Endothelial cell of umbilical vein (primary cell): ENCODE measurements around the gene PANX1. TPM values are rescaled to one million over a fixed set of nuclear protein-coding genes. Genes with fewer than 3 reads are reported as not detected.

Source experiments
- BruUV-seq: library from RNA; stranded (reverse); fragments of 400-500 nt; replicated peaks from 2 replicates; lab custom pipeline; 2021; lab: Mats Ljungman, UMichigan
- CTCF ChIA-PET: fragments of 300-600, 350-600 bp; sonication (Branson Sonifier 250); formaldehyde crosslinking; loops from one replicate; lab custom pipeline; 2021; ENCODE audit warnings: antibody characterized with exemption, inconsistent platforms; lab: Charles Lee
- POLR2A ChIA-PET: fragments of 300-600, 350-600 bp; sonication (Branson Sonifier 250); formaldehyde crosslinking; loops from one replicate; lab custom pipeline; 2021; ENCODE audit warnings: antibody characterized with exemption, inconsistent platforms; lab: Charles Lee
- DNase-seq: peaks from one replicate; pipeline ENCODE4 v3.0.0-alpha.2; 2011; ENCODE audit warnings: low read depth, low spot score
- FAIRE-seq: peaks from 2 replicates; lab custom pipeline; 2011; peaks lifted over from hg19 to GRCh38; lab: Jason Lieb, UNC
- H2AFZ ChIP-seq: 2 replicates; pipeline ENCODE4 v1.6.0; 2012; ENCODE audit warnings: low read depth, low read length, control low read depth, inconsistent platforms
- H3K27ac ChIP-seq: 2 replicates; pipeline ENCODE4 v1.5.1; 2011; ENCODE audit warnings: low read depth, mild to moderate bottlenecking, control low read depth, low read length, moderate library complexity; ENCODE audit not compliant: insufficient read depth
- H3K27me3 ChIP-seq, 2 experiments: 2 replicates each; pipeline versions ENCODE4 v1.6.0 to v1.6.1; 2011; ENCODE audit warnings: low read length in 2 of 2, mixed read lengths in 1 of 2; ENCODE audit not compliant: control insufficient read depth in 2 of 2, insufficient read depth in 2 of 2
- H3K36me3 ChIP-seq, 2 experiments: 2 replicates in 1 of 2; 3 replicates in 1 of 2; pipeline ENCODE4 v1.5.1; 2011; ENCODE audit warnings: low read length in 2 of 2, mild to moderate bottlenecking in 1 of 2, moderate library complexity in 1 of 2; ENCODE audit not compliant: control insufficient read depth in 2 of 2, insufficient read depth in 2 of 2; ENCODE audit errors: extremely low read depth in 1 of 2
- H3K4me1 ChIP-seq: 3 replicates; pipeline ENCODE4 v1.5.1; 2011; ENCODE audit warnings: mild to moderate bottlenecking, low read length; ENCODE audit not compliant: control insufficient read depth, insufficient read depth; ENCODE audit errors: extremely low read depth
- H3K4me2 ChIP-seq: 2 replicates; pipeline ENCODE4 v1.6.1; 2011; ENCODE audit warnings: low read length, control low read depth, mixed read lengths; ENCODE audit not compliant: insufficient read depth
- H3K4me3 ChIP-seq, 3 experiments: fragments of 200-600 bp in 1 of 3; sonication (generic), shearing (Covaris generic) in 1 of 3; replicated peaks in 1 of 3; 2 replicates each; pipeline ENCODE4 v1.5.1; 2011 to 2016; ENCODE audit warnings: control low read depth in 3 of 3, low read length in 3 of 3, mild to moderate bottlenecking in 2 of 3, inconsistent platforms in 1 of 3, low read depth in 1 of 3, moderate library complexity in 1 of 3; ENCODE audit not compliant: insufficient read depth in 1 of 3
- H3K79me2 ChIP-seq: 2 replicates; pipeline ENCODE4 v1.6.0; 2012; ENCODE audit warnings: low read length, inconsistent platforms; ENCODE audit not compliant: control insufficient read depth, insufficient read depth
- H3K9ac ChIP-seq: replicated peaks from 2 replicates; pipeline ENCODE3; 2011; ENCODE audit warnings: low read length, control low read depth; ENCODE audit not compliant: insufficient read depth; ENCODE audit errors: extremely low read depth
- H3K9me1 ChIP-seq: replicated peaks from 3 replicates; pipeline ENCODE4 v1.6.0; 2011; ENCODE audit warnings: mild to moderate bottlenecking, low read length; ENCODE audit not compliant: control insufficient read depth, insufficient read depth; ENCODE audit errors: extremely low read depth
- H3K9me3 ChIP-seq: replicated peaks from 2 replicates; pipeline ENCODE4 v1.5.1; 2012; ENCODE audit warnings: low read length, inconsistent platforms; ENCODE audit not compliant: control insufficient read depth, insufficient read depth
- H4K20me1 ChIP-seq: replicated peaks from 2 replicates; pipeline ENCODE3; 2011; ENCODE audit warnings: mild to moderate bottlenecking, low read length; ENCODE audit not compliant: control insufficient read depth, insufficient read depth; ENCODE audit errors: extremely low read depth
- EZH2 ChIP-seq: IDR thresholded peaks from 2 replicates; pipeline ENCODE4 v1.6.1; 2012; ENCODE audit warnings: borderline replicate concordance, low read depth, mild to moderate bottlenecking, moderate library complexity, low read length, inconsistent platforms; ENCODE audit not compliant: severe bottlenecking
- FOS ChIP-seq: IDR thresholded peaks from 2 replicates; pipeline ENCODE4 v1.6.1; 2011; ENCODE audit warnings: mild to moderate bottlenecking, low read length, moderate library complexity, borderline replicate concordance; ENCODE audit not compliant: insufficient read depth
- GATA2 ChIP-seq: IDR thresholded peaks from 2 replicates; pipeline ENCODE4 v1.7.0; 2011; ENCODE audit warnings: low read depth, mild to moderate bottlenecking, moderate library complexity, mixed read lengths, low read length; ENCODE audit not compliant: insufficient read length, insufficient read depth
- POLR2A ChIP-seq: IDR thresholded peaks from 2 replicates; pipeline ENCODE4 v1.6.1; 2012; ENCODE audit warnings: low read depth, mild to moderate bottlenecking, control low read depth, low read length
- dilution Hi-C: fragments of 300-500 bp; cut with MboI; formaldehyde crosslinking; loops from one replicate; pipeline ENCODE4 v1.15.0; 2019; ENCODE audit warnings: low sequenced_read_pairs; ENCODE audit not compliant: extremely low pct_ligation_motif_present
- intact Hi-C: fragments of 100-400 bp; cut with micrococcal nuclease; formaldehyde crosslinking; loops from one replicate; pipeline ENCODE4 v1.10.0; 2022
- polyA plus RNA-seq, 4 experiments: library from polyadenylated mRNA; depleted of rRNA in 3 of 4; stranded (reverse) in 3 of 4; unstranded in 1 of 4; fragments of >200 nt; gene quantifications; 2 replicates each; pipeline versions ENCODE4 v1.2.1 to v1.2.3, GENCODE V29; 2011 to 2012; ENCODE audit warnings: missing spikeins in 1 of 4
- total RNA-seq: library from RNA; stranded (reverse); gene quantifications from 2 replicates; pipeline ENCODE4 v1.2.3, GENCODE V29; 2021
- TF ChIP-seq, protein P1 (sequence below): IDR thresholded peaks from 2 replicates; pipeline ENCODE4 v1.6.1; 2011; ENCODE audit not compliant: insufficient read depth, insufficient read length
- TF ChIP-seq, protein P2 (sequence below), 2 donors: IDR thresholded peaks; 1 replicate in 1 of 2; 2 replicates in 1 of 2; pipeline ENCODE4 v1.5.1; 2011; ENCODE audit warnings: low read length in 2 of 2, mild to moderate bottlenecking in 2 of 2, moderate library complexity in 2 of 2, control low read depth in 1 of 2, inconsistent platforms in 1 of 2, low read depth in 1 of 2; ENCODE audit not compliant: insufficient read depth in 1 of 2; ENCODE audit errors: extremely low read depth in 1 of 2

PANX1 gene
- total and polyA plus RNA-seq, 2 donors (not counting 3 experiments of a cell fraction or from before 2014, with no cell fraction given): 9.5 to 20.9 TPM

DNA sequence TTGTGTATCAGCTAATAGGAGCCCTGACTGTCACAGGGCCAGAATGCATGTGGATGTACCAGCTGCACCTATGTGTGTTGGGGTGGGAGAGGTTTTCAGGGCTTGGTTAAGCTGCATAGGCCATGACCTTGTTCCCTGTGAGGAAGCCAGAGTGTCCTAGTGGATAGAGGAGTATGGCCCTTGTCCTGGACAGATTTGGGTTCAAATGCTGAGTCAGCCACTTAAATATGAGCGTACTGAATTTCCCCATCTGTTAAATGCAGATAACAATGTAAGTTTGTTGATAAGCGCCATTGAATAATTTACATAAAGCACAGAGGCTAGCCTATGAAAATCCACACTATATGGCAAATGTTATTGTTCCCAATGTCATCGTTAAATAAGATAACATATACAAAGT, 74.4 kb downstream of the PANX1 start:
- Histone ChIP-seq H3K9ac (no peak overlapping the region), H3K4me2 (no peak overlapping the region), H3K9me3 (no peaks in the 10 kb centered on the region), H3K4me1 (no peaks in the 10 kb centered on the region), H3K79me2 (no peaks in the 10 kb centered on the region), H2AFZ (no peak overlapping the region), H3K27me3 (peaks cover 0 to 1% of the 10 kb centered on the region in 2 experiments), H3K9me1 (no peaks in the 10 kb centered on the region), H3K4me3 (no peak overlapping the region), H3K36me3 (no peaks in the 10 kb centered on the region), H3K27ac (no peak overlapping the region), H4K20me1 (no peaks in the 10 kb centered on the region)
- no TSS peak for BruUV-seq
- no peak for FAIRE-seq
- CTCF ChIA-PET: interaction anchor here (1.3 kb wide), 1 partner anchor 281 kb away, joined by 4 read pairs; no protein-coding TSS in a partner anchor
- TF ChIP-seq GATA2 (no peak), EZH2 (no peak), FOS (no peak), POLR2A (no peak)
- TF ChIP-seq, protein P1, sequence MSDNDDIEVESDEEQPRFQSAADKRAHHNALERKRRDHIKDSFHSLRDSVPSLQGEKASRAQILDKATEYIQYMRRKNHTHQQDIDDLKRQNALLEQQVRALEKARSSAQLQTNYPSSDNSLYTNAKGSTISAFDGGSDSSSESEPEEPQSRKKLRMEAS: no peak
- TF ChIP-seq, protein P2, sequence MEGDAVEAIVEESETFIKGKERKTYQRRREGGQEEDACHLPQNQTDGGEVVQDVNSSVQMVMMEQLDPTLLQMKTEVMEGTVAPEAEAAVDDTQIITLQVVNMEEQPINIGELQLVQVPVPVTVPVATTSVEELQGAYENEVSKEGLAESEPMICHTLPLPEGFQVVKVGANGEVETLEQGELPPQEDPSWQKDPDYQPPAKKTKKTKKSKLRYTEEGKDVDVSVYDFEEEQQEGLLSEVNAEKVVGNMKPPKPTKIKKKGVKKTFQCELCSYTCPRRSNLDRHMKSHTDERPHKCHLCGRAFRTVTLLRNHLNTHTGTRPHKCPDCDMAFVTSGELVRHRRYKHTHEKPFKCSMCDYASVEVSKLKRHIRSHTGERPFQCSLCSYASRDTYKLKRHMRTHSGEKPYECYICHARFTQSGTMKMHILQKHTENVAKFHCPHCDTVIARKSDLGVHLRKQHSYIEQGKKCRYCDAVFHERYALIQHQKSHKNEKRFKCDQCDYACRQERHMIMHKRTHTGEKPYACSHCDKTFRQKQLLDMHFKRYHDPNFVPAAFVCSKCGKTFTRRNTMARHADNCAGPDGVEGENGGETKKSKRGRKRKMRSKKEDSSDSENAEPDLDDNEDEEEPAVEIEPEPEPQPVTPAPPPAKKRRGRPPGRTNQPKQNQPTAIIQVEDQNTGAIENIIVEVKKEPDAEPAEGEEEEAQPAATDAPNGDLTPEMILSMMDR (IDR thresholded peaks at IDR 0.05; ENCODE audit: extremely low read depth in 1 of 2, insufficient read depth in 1 of 2, low read depth in 1 of 2, low read length in 2 of 2): no peak
- dilution Hi-C loops: no loop called here
- no peak for DNase-seq
- POLR2A ChIA-PET: no interaction called here
- intact Hi-C loops: no loop called here
